ES-I3 (cell line): Measurements from ENCODE around the gene CLPSL1.

Experiments
- H3K36me3 ChIP-seq: 2 replicates; pipeline ENCODE4 v1.6.1; 2013; ENCODE audit warnings: mild to moderate bottlenecking, low read length, control low read depth, moderate library complexity; ENCODE audit not compliant: insufficient read depth
- H3K4me1 ChIP-seq: 2 replicates; pipeline ENCODE4 v1.6.1; 2013; ENCODE audit warnings: mild to moderate bottlenecking, control low read depth, low read length; ENCODE audit not compliant: insufficient read depth
- H3K9ac ChIP-seq: 2 replicates; pipeline ENCODE4 v1.6.1; 2013; ENCODE audit warnings: low read depth, mild to moderate bottlenecking, low read length, moderate library complexity
- H3K9me3 ChIP-seq: 2 replicates; pipeline ENCODE4 v1.6.1; 2013; ENCODE audit warnings: mild to moderate bottlenecking, low read length, moderate library complexity; ENCODE audit not compliant: control insufficient read depth, insufficient read depth

CLPSL1 gene

DNA sequence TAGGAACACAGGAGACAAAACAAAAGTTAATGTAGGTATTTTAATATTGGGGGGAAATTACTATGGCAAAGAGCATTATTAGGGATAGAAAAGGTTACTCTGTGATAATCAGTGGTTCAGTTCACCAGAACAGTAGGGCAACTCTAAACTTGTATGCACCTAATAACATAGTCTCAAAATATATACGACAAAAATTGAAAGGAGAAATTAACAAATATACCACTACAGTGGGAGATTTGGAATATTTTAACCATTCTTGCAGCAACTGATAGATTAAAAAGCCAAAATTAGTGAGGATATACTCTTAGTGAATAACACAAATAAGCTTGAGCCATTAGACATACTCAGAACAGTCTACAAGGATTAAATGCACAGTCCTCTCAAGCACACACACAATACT, 32.9 kb upstream of the CLPSL1 start:
- H3K9me3 ChIP-seq, result no peaks in the 10 kb centered on the region
- H3K9ac ChIP-seq, result no peak overlapping the region
- no peaks in the 10 kb centered on the region for H3K36me3 ChIP-seq
- peaks cover 2% of the 10 kb centered on the region; the same call in 1 of the 2 replicates for H3K4me1 ChIP-seq

DNA sequence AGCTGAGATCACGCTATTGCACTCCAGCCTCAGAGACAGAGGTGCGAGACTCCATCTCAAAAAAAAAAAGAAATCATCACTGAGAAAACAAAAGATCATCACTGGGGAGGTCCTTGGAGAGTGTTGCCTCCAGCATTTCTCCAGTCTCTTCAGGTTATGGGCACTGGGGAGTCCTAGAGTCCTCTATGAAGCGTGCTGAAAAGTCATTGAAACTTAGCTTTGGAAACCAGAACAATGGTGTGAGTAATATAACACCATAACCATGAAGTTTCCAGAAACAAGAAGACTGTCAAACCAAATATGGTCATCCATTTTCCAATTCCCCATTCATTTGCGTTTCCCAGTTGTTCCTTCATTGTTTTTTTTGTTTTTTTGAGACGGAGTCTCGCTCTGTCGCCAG, 30.3 kb upstream of the CLPSL1 start:
- no peaks in the 10 kb centered on the region for H3K9me3 ChIP-seq
- peaks cover 11% of the 10 kb centered on the region for H3K4me1 ChIP-seq
- H3K36me3 ChIP-seq, result no peaks in the 10 kb centered on the region
- H3K9ac ChIP-seq, result no peak overlapping the region

DNA sequence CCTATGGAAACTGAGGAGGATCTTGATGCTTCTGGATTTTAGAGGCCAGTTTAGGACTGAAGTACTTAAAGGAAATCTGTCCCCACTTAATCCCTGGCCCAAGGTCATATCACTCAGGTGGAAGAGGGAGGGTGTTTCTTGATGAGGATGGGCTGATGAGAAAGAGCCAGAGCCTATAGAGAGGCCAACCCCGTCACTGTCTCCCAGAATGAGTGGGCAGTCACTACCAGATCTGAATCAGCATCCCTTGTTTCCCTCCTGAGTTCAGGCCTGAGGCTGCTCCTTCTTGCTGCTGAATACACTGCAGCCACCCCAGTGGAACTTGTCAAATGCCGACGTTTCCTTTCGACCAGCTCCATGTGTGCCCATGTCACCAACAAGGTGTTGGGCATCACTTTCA, 29.2 kb upstream of the CLPSL1 start:
- peaks cover 14% of the 10 kb centered on the region for H3K4me1 ChIP-seq
- no peaks in the 10 kb centered on the region for H3K9me3 ChIP-seq
- no peak overlapping the region for H3K9ac ChIP-seq
- no peaks in the 10 kb centered on the region for H3K36me3 ChIP-seq

DNA sequence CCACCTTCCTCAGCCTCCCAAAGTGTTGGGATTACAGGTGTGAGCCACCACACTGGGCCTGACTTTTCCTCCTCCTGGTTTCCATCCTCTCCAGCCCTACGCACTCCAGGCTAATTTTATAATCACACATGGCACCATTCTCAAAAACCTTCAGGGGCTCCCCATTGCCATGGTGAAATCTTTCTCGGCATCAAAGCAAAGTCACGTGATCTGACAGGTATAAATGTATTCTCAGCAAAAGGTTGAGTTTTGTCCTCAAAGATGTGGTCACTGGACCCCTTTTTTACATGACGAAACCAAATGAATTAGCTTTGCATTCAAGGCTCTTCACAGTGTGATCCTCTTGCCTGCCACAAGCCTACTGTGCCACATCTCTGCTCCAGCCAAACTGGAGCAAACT, 28.5 kb upstream of the CLPSL1 start:
- no peaks in the 10 kb centered on the region for H3K36me3 ChIP-seq
- H3K9me3 ChIP-seq, result no peaks in the 10 kb centered on the region
- no peak overlapping the region for H3K9ac ChIP-seq
- peaks cover 14% of the 10 kb centered on the region for H3K4me1 ChIP-seq

DNA sequence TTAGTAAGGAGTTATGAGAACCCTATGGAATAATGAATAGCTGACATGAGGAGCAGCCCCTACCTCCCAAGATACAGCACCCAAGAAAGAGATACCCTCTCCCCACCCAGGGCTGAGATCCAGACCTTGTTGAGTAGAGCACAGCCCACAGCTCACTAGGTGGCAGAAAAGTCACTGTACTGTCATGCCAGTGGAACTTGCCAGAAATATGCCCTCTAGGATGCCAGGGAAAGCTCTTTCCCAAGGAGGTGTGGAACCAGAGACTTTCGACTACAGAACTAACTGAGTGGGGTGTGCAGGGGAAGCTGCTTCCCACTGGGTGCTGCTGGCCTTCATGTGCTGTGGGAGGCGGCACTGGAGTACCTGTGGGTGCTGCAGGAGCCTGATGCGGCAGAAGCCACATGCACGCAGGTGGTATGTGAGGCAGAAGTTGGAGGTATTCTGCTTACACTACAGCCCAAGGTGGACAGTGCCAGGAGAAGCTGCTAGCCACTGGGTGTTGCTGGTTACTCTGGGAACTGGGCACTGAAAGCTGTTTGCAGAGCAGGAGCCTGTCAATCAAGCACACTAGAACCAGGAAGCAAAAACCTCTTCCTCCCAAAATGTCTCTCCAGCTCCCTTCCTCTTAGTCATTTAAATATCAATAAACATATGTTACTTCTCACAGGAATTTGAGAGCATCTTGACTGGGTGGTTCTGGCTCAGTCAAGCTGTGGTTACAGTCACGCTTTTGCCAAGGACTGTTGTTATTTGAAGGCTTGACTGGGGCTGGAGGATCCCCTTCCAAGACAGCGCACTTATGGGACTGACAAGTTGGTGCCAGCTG, 26.2 kb upstream of the CLPSL1 start:
- no peaks in the 10 kb centered on the region for H3K36me3 ChIP-seq
- no peak overlapping the region for H3K9ac ChIP-seq
- no peaks in the 10 kb centered on the region for H3K9me3 ChIP-seq
- peaks cover 20% of the 10 kb centered on the region for H3K4me1 ChIP-seq

GRCh38 chr6:35755278-35755924, 25.4 kb upstream of the CLPSL1 start:
- Histone ChIP-seq H3K9me3 (no peaks in the 10 kb centered on the region), H3K4me1 (peaks cover 20% of the 10 kb centered on the region), H3K9ac (no peak overlapping the region), H3K36me3 (no peaks in the 10 kb centered on the region)

- Histone ChIP-seq H3K4me1 (peaks cover 20% of the 10 kb centered on the region), H3K36me3 (no peaks in the 10 kb centered on the region), H3K9me3 (no peaks in the 10 kb centered on the region), H3K9ac (no peak overlapping the region)
These were observed 23.2 kb upstream of the CLPSL1 start for GRCh38 chr6:35757456-35758123.

DNA sequence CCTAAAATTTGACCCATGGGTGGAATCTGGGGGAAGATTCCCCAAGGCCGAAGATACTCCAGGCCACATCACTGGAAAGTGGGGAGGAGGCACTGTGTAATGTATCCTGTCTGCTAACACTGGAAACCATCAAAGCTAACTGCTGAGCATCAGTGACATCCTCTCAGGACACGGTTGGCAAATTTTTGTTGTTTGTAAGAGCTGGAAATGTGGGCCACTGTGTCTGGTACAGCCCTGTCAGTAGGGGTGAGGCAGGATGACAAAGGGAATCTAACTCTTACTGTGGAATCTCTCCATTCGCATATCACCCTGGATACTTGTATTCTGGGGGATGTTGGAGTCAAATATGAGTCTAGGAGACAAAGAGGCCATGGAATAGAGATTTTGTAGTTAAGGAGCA, 21.4 kb upstream of the CLPSL1 start:
- no peaks in the 10 kb centered on the region for H3K36me3 ChIP-seq
- no peaks in the 10 kb centered on the region for H3K9me3 ChIP-seq
- H3K4me1 ChIP-seq, result peaks cover 23% of the 10 kb centered on the region
- H3K9ac ChIP-seq, result no peak overlapping the region

DNA sequence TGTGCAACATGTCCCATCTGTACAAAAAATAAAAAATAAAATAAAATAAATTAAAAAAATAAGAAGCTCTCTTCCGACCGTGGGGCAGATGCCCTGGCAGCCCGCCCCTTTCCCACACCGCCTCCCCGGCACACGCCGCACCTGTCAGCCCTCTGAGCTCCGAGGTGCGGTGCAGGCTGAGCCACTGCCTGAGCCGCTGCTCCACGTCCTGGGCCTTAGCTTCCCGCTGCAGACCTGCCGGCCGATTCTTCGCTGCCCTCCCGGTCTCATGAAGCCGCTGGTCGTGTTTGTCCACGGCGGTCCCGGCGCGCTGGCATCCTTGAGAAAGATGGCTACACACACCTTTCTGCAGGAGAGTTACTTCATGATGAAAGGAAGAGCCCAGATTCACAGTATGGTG, 15.1 kb upstream of the CLPSL1 start:
- no peaks in the 10 kb centered on the region for H3K36me3 ChIP-seq
- H3K4me1 ChIP-seq, result peaks cover 4% of the 10 kb centered on the region; the same call in 1 of the 2 replicates
- H3K9me3 ChIP-seq, result no peaks in the 10 kb centered on the region
- no peak overlapping the region for H3K9ac ChIP-seq

DNA sequence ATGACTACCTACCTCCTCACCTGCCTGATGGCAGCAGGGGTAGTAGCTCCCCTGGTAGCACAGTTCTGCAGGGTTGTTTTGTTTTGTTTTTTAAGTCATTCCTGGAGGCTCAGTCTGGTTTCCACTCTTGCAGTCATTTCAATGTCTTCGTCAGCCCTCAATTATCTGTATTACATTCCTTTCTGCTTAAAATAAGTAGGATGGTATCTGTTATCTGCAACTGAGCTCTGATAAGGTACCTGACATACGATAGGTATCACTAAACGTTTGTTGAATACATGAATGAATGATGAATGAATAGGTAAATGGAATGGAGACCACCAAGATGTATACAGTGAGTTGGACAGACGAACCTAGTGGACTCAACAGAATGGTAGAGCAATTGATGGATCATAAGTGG, 11.6 kb upstream of the CLPSL1 start:
- Histone ChIP-seq H3K36me3 (no peaks in the 10 kb centered on the region), H3K4me1 (no peaks in the 10 kb centered on the region), H3K9ac (no peak overlapping the region), H3K9me3 (no peaks in the 10 kb centered on the region)

DNA sequence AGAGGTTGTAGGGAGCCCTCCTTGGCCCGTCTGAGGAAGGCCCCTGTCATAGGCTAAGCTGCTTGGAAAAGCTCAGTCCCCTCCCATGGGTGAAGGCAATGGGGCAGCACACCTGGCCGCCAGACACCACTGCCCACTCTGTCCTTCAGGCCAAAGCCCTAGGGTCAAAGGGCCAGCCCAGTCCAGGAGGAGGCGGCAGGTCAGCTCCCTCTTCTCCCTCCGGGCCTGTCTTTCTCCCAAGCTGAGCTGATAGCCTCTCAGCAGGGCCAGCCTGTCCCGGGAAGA, 9.5 kb upstream of the CLPSL1 start:
- H3K9me3 ChIP-seq, result peaks cover 2% of the 10 kb centered on the region; the same call in 1 of the 2 replicates
- H3K36me3 ChIP-seq, result no peaks in the 10 kb centered on the region
- no peak overlapping the region for H3K9ac ChIP-seq
- H3K4me1 ChIP-seq, result no peaks in the 10 kb centered on the region

DNA sequence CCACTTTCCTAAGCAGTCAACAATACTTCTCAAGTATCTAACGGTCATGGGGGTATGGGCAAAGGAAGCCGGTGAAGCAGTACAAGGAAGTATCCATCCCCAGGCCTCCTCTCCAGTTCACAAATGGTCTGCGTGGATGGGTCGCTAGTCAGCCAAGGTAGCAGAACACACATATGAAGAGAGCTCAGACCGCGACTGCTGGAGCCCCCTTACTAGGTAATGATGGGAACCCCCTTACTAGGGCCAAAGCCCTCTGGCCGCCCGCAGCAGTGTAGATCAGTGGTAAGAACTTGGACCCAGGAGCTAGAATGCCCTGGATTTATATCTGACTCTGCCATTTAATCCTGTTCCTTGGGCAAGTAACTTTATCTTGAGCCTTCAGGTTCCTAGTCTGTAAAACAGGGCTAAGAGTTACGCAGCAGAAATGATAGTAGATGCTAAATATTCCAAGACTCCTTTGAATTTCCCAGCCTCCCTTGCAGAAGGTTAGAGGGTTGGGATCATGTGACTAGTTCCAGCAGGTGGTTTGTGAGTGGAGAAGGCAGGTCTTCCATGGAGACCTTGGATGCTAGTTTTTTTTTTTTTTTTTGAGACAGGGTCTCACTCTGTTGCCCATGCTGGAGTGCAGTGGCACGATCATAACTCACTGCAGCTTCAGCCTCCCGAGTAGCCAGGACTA, 6.6 kb upstream of the CLPSL1 start:
- no peak overlapping the region for H3K9ac ChIP-seq
- H3K36me3 ChIP-seq, result no peaks in the 10 kb centered on the region
- H3K9me3 ChIP-seq, result peaks cover 2% of the 10 kb centered on the region; the same call in 1 of the 2 replicates
- H3K4me1 ChIP-seq, result no peaks in the 10 kb centered on the region

GRCh38 chr6:35775031-35775430, 5.8 kb upstream of the CLPSL1 start:
- H3K4me1 ChIP-seq, result no peaks in the 10 kb centered on the region
- H3K36me3 ChIP-seq, result no peaks in the 10 kb centered on the region
- H3K9me3 ChIP-seq, result peaks cover 2% of the 10 kb centered on the region; the same call in 1 of the 2 replicates
- no peak overlapping the region for H3K9ac ChIP-seq

- peaks cover 2% of the 10 kb centered on the region; the same call in 1 of the 2 replicates for H3K9me3 ChIP-seq
- H3K9ac ChIP-seq, result peak within 1 kb of the TSS; percentile 67
- H3K4me1 ChIP-seq, result no peaks in the 10 kb centered on the region
- no peaks in the 10 kb centered on the region for H3K36me3 ChIP-seq
These were observed 4.2 kb upstream of the CLPSL1 start, which contains the start of gene CLPSL2 for GRCh38 chr6:35776364-35777215. TSS of gene CLPSL2 (plus strand) at chr6:35776598. CDS start at chr6:35776619, 21 bp downstream.
